GM12873 (cell line): ENCODE results near the gene ASB18.

Source experiments
- CTCF ChIP-seq: IDR thresholded peaks from 2 replicates; pipeline ENCODE4 v1.5.1; 2012; ENCODE audit warnings: low read depth, mild to moderate bottlenecking, moderate library complexity, low read length, control low read depth; ENCODE audit not compliant: insufficient read depth; ENCODE audit errors: missing control alignments

Gene ASB18

GRCh38 chr2:236305531-236305930 is 41.3 kb upstream of the ASB18 start:
- TF ChIP-seq CTCF: no peak

- no peak for TF ChIP-seq CTCF
These were observed 39.7 kb upstream of the ASB18 start for GRCh38 chr2:236303935-236304334.

GRCh38 chr2:236302555-236302954 is 38.3 kb upstream of the ASB18 start:
- no peak for TF ChIP-seq CTCF

GRCh38 chr2:236298924-236299475 is 34.8 kb upstream of the ASB18 start:
- no peak for TF ChIP-seq CTCF

- TF ChIP-seq CTCF: no peak
These were observed 31.3 kb upstream of the ASB18 start for GRCh38 chr2:236295481-236295880.

- no peak for TF ChIP-seq CTCF
These were observed 30.4 kb upstream of the ASB18 start for GRCh38 chr2:236294647-236295046.

GRCh38 chr2:236293241-236293810 is 29.1 kb upstream of the ASB18 start:
- TF ChIP-seq CTCF: no peak
